Mammary epithelial cell (primary cell): ENCODE measurements around the gene SEC24D.

ENCODE experiments used
- EZH2 ChIP-seq: IDR thresholded peaks from 2 replicates; pipeline ENCODE4 v1.6.1; 2012; ENCODE audit warnings: low read length, inconsistent platforms, borderline replicate concordance
- TF ChIP-seq, protein P1 (sequence below), 2 donors: IDR thresholded peaks in 1 of 2; conservative IDR thresholded peaks in 1 of 2; 2 replicates each; pipeline ENCODE4 v1.5.1; 2011 to 2012; ENCODE audit warnings: inconsistent platforms in 2 of 2, low read length in 2 of 2, mild to moderate bottlenecking in 2 of 2, control low read depth in 1 of 2, low read depth in 1 of 2; ENCODE audit not compliant: insufficient read depth in 1 of 2; ENCODE audit errors: extremely low read depth in 1 of 2

DNA sequence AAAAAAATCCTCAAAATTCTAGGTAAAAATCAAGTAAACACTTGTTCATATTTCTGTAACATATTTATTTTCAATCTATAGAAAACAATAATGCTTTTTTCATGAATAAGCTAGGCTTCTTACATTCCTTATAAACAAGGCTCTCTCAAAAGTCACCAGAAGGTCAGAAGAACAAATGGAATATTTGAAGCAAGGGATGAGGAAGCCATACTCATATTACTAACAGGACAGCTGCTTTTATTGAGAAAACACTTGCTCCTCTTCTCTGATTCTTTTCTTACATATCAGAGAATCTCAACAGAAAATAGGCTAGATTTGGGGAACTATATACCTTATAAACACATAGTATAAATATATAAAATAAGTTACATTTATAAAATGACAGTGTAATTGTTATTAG, 82.8 kb downstream of the SEC24D start:
- TF ChIP-seq, protein P1, sequence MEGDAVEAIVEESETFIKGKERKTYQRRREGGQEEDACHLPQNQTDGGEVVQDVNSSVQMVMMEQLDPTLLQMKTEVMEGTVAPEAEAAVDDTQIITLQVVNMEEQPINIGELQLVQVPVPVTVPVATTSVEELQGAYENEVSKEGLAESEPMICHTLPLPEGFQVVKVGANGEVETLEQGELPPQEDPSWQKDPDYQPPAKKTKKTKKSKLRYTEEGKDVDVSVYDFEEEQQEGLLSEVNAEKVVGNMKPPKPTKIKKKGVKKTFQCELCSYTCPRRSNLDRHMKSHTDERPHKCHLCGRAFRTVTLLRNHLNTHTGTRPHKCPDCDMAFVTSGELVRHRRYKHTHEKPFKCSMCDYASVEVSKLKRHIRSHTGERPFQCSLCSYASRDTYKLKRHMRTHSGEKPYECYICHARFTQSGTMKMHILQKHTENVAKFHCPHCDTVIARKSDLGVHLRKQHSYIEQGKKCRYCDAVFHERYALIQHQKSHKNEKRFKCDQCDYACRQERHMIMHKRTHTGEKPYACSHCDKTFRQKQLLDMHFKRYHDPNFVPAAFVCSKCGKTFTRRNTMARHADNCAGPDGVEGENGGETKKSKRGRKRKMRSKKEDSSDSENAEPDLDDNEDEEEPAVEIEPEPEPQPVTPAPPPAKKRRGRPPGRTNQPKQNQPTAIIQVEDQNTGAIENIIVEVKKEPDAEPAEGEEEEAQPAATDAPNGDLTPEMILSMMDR (conservative IDR thresholded peaks at IDR 0.05 in 1 of 2, IDR thresholded peaks at IDR 0.05 in 1 of 2; ENCODE audit: extremely low read depth in 1 of 2, insufficient read depth in 1 of 2, low read depth in 1 of 2, low read length in 2 of 2) = no peak
- TF ChIP-seq EZH2 = no peak
